NCI-H345 treated with DMSO at 0.1 percent for 48 hours (cell line): ENCODE data around the gene SERPINA3.
"Not testable (repeated sequence)": the region's sequence is repeated elsewhere in the genome, so short reads cannot be mapped to it uniquely, and the experiment has no call there.

ENCODE experiments used
- DNase-seq: peaks from one replicate; lab custom pipeline; 2025; ENCODE audit not compliant: unreplicated experiment; lab: John Stamatoyannopoulos, UW

The SERPINA3 gene

GRCh38 chr14:94631050-94631449 lies 18.9 kb downstream of the SERPINA3 start:
- no peak for DNase-seq

- no peak for DNase-seq
Observed at GRCh38 chr14:94631536-94632304, 19.5 kb downstream of the SERPINA3 start.

GRCh38 chr14:94632305-94632590 lies 20.1 kb downstream of the SERPINA3 start:
- no peak for DNase-seq

GRCh38 chr14:94633121-94633520 lies 20.9 kb downstream of the SERPINA3 start:
- DNase-seq: no peak

GRCh38 chr14:94635154-94635553 lies 23.0 kb downstream of the SERPINA3 start:
- DNase-seq: no peak

- DNase-seq: no peak
Observed at GRCh38 chr14:94636744-94637412, 24.7 kb downstream of the SERPINA3 start.

GRCh38 chr14:94637814-94638213 lies 25.6 kb downstream of the SERPINA3 start:
- DNase-seq: not testable (repeated sequence)

- DNase-seq: no peak
Observed at GRCh38 chr14:94638339-94638738, 26.1 kb downstream of the SERPINA3 start.

GRCh38 chr14:94638961-94639817 lies 27.0 kb downstream of the SERPINA3 start:
- no peak for DNase-seq

- no peak for DNase-seq
Observed at GRCh38 chr14:94640721-94641631, 28.8 kb downstream of the SERPINA3 start.

GRCh38 chr14:94641632-94641955 lies 29.4 kb downstream of the SERPINA3 start:
- DNase-seq: no peak

- no peak for DNase-seq
Observed at GRCh38 chr14:94643316-94644101, 31.3 kb downstream of the SERPINA3 start.

GRCh38 chr14:94644102-94644535 lies 31.9 kb downstream of the SERPINA3 start:
- no peak for DNase-seq

GRCh38 chr14:94646066-94646465 lies 33.9 kb downstream of the SERPINA3 start:
- no peak for DNase-seq

- DNase-seq: no peak
Observed at GRCh38 chr14:94646481-94646880, 34.3 kb downstream of the SERPINA3 start.

- no peak for DNase-seq
Observed at GRCh38 chr14:94648801-94649200, 36.6 kb downstream of the SERPINA3 start.

GRCh38 chr14:94649543-94650443 lies 37.6 kb downstream of the SERPINA3 start:
- no peak for DNase-seq

GRCh38 chr14:94650444-94650775 lies 38.2 kb downstream of the SERPINA3 start:
- DNase-seq: no peak
